Suppressor macrophage treated with lipopolysaccharide for 4 hours (primary cell): ENCODE data around the gene PEX14.
"Not testable (repeated sequence)": the region's sequence is repeated elsewhere in the genome, so short reads cannot be mapped to it uniquely, and the experiment has no call there.

Source experiments
- DNase-seq: peaks from one replicate; pipeline ENCODE4 v3.0.0-alpha.2; 2020

PEX14 gene

DNA sequence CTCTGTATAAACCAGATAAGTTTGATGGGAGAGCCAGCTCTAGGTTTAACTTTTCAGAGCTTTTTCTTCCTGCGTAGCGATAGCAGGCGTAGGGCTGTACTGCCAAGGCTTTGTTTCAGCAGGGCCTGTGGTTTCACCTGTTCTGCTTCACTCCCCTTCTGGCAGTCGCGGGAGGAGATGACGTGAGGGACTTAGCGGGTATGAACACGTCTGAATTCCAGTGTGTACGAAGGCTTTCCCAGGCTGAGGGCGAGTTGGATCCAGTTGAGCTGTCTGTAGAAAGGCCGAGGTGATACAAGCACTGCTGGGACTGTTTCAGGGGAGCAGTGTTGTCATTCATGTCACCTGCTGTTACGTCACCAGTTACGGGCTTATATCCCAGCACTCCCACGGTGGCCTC lies 21.2 kb downstream of the PEX14 start:
- DNase-seq = no peak

DNA sequence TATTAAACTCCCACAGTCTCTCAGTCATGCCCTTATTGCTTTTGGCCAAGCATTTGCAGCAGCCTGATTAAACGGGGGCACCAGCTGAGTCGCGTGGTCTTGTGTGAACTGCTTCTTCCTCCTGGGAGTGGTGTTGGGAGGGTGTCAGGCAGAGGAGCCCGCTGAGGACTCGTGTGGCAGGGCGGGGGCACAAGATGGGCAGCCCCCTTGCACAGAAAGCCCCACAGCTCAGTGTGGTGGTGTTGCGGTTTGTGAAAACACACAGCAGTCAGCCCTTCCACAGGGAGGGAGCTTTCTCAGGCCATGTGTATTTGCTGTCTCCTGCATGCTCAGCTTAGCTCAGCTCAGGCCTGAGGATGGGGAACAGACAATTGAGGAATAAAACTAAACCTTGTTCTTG lies 22.4 kb downstream of the PEX14 start:
- no peak for DNase-seq

GRCh38 chr1:10498231-10498630 lies 23.5 kb downstream of the PEX14 start:
- no peak for DNase-seq

DNA sequence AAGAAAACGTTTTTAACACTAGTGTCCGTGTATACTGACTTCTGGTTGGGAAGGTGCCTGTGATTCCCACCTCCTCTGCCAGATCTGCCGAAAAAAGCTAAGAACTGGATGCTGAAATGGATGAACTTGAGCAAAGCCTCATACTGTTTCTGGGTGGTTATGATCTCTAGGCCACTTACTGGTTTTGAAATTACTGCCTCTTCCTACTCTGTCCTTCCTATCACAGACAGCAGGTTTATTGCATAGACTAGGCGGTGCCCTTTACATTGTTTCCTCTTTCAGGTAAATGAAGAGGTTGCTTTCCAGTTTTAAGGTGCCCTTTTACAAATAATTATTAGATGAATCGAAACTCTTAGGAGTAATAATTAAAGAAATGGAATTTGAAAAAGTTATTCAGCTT lies 27.5 kb downstream of the PEX14 start:
- no peak for DNase-seq

- no peak for DNase-seq
These were observed 29.5 kb downstream of the PEX14 start for GRCh38 chr1:10504249-10504648.

- not testable (repeated sequence) for DNase-seq
These were observed 31.4 kb downstream of the PEX14 start for GRCh38 chr1:10506046-10506676.

DNA sequence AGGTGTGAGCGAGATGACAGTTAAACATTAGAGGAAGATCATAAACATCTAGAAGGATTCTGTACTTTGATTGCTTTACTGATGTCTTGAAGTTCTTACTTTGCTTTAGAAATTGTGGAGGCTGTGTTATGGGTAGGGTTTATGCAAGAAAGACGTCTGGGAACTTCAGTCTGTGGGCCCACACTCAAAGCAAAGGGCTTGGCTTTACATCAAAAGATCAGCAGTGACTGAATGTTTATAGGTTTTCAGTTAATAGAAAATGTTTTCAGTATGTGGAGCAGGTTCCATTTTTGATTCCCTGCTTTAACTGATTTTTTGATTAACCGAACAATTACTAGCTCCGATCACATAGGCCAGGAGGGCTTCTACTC lies 31.9 kb downstream of the PEX14 start:
- no peak for DNase-seq

DNA sequence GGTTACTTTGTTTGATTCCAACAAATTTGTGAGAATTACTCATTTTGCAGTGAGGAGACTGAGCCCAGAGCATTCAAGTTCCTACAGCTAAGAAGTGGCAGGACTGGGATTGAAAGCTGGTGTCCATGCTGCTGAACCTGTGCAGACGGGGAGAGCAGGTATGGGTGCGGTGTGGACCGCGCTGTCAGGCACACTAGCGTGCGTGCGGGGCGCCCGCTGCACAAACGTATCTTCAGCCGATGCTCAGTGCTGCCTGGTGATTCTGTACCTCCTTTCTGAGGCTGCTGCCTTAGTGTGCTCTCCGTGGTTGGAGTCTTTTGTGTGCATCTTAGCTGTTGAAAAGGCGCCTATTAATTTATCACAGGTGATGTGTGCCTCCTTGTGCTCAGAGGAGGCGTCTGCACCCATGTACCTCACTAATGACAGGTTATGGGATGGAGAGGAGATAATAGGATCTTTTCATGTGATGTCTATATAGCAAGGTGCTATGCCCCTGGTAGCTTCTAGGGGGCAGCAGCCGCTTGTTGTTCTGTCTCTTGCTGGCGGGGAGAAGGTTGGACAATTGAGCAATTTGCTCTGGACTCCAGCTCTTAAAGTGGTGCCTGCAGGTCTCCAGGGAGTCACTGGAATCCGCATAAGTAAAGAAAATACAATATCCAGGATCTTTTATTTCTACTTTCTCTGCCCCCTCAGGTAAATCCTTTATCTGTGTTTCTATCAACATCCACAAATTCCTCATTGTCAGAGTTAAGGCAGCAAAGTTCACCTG lies 32.5 kb downstream of the PEX14 start:
- peak; percentile 75 for DNase-seq

DNA sequence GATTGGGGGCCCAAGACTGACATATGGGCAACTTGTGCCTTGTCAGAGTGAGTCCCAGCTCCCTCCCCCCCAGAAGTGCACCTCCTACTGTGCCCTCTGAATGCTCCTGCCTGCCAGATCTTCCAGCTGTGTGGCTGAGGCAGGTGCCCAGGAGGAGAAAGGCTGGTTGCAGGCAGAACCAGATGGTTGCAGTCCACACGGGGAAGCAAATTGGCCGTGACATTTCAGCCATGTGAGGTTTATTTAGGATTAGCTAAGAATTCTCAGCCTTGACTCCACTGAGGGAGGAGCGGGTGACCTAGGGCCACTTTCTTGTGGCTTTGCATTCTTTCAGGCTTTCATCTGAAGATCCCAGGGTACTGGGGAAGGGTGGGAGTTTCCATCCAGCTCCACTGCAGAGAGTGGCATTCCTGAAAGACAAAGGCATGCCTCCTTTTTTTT lies 33.8 kb downstream of the PEX14 start:
- no peak for DNase-seq

DNA sequence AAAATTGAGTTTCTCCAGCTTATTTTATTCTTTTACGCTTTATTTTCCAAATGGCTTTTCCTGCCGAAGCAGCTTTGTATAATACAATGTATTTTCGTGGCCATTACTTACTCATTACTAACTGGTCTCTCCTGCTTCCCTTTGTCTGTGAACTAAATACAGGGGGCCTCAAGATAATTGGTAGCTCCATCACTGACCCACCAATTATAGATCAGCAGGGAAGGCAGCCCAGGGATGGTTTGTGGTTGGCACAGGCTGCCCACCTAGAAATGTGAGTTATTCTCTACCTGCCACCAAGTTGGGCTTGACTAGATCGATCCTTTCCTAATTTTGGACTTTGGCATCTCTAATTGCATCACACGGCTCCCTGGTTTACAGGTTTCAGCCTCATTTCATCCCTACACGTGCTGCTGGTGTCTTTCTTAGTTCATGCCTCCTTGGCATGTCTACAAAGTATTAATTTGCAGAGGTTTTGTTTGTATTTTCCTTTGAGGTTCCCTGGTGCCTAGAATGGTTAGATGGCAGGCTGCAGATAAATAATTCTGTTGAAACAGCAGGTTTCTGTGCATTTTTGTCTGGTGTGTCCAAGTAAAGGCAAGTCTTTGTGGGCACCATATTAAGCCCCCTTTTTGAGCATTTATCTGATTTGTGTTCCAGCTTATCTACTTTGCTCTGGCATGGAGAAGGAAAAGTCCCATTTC lies 35.2 kb downstream of the PEX14 start:
- DNase-seq = no peak

DNA sequence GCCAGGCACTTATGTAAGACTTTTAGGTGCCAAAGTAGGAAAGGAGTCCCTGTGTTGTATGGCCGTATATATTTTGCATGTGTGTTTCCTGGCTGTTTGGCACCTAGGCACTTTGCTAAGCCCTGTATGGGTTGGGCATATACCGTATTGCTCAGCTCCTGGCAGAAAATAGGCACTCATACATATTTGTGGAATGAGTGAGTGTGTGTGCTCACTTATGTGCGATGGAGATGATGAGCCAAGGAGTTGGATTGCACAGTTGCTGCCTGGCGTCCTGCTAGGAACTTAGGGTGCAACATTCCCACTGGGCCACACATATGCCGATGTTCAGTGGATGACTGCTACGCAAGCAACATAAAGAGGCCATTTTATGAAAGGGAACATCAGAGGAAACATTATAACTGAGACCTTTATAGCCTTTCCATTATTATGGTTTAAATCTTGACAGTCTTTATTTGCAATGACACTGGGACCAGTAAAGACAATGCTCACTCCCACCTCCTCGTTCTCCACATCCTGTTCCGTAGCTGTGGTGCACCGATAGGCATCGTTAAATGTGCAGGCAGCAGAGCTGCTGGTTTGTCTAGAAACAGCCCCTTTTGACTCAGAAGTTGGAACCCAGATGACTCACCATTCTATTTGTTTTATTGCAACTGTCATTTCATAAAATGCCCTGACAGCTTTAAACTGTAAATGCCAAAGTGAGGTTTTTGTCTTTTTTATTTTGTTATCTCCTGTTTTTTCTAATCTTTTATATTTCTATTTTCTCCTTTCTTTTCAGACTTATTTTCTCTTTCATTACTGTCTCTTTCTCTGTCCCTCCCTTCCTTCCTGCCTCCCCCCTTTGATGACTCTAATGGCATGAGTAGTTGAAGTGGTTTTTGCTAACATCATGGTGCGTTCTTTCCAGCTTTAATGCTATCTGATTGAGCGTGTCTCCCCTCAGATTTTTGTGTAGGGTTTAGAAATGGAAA lies 36.1 kb downstream of the PEX14 start:
- DNase-seq = peak; percentile 69

- no peak for DNase-seq
These were observed 36.7 kb downstream of the PEX14 start for GRCh38 chr1:10511494-10511885.

DNA sequence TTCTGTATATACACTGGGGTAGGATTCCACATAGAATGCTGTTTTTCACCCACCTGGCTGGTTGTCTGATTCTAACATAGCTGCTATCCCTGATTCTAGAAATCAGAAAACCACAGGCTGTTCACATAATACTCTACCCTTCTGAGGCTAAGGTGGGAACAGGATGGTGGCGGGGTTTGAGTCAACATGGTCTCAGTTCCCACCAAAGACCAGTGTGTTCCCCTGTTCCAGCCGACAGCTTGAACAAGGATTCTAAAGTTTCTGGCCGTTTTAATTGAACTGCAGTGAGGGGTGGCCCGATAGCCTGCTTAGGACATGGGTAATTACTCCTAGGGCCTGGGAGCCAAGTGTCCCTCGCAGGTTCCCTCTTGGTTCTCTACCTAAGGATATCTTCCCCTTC lies 38.4 kb downstream of the PEX14 start:
- no peak for DNase-seq

- DNase-seq = peak; percentile 33
These were observed 39.9 kb downstream of the PEX14 start for GRCh38 chr1:10514490-10515235.

DNA sequence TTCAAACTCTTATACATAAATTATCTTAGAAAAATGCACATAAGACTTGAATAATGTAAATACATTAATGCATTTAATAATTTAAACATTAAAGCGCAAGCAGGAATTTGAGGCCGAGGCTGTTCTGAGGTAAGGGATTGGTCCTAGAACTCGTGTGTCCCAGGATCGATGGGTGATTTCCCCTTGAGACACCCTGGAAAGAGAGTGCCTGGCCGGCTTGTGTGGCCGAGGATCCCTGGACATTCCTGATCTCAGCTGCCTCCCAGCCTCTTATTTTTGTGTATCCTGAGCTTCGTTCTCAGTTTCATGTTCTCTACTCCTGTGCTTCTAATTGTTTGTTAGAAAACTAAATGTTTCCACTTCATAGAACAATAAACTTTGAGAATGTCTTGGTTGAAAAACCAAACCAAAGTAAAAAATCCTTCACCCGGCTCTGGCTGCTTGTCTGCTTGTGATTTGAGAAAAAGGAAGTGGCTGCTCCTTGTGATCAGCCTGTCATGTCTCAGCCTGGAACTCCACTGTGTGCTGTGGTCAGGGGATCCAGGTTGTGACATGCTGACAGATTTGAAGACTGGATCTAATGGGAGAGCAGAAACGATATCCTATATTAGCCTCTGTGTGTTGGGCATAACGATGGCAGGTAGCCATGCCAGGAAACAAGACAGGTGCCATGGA lies 40.7 kb downstream of the PEX14 start:
- DNase-seq = peak; percentile 80

DNA sequence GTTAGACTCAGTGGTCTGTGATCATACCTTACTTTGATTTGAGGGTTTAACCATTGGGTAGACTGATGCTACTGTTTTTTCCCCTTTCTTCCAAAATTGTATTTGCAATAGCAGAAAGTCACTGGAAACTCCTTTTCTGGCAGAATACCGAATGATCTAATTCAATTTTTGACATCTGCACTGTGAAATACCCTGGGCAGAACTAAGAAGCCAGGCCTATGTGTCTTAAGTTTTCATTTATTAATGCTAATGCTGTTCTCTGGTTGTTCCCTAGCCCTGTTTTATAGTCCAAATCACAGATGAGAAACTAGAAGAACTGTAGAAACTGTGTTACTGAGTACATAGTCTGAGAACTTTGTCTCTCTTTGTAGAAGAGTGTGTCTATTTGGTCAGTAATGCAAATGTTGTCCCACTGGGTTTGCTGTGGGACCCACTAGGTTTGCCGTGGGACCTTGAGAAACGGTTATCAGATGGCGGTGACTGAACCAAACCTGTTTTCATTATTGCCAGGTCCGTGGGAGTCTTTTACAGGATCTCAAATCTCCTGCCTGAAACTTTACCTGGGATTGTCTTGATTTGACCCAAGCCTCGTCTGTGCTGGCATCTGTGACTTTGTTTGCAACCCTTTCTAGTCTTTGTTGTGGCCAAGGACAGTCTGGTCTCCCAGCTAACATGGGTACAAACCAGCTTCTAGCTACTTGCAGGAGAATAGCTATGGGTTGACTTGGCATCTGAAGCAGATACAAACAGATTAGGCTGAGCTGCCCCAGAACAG lies 41.4 kb downstream of the PEX14 start:
- DNase-seq = no peak

DNA sequence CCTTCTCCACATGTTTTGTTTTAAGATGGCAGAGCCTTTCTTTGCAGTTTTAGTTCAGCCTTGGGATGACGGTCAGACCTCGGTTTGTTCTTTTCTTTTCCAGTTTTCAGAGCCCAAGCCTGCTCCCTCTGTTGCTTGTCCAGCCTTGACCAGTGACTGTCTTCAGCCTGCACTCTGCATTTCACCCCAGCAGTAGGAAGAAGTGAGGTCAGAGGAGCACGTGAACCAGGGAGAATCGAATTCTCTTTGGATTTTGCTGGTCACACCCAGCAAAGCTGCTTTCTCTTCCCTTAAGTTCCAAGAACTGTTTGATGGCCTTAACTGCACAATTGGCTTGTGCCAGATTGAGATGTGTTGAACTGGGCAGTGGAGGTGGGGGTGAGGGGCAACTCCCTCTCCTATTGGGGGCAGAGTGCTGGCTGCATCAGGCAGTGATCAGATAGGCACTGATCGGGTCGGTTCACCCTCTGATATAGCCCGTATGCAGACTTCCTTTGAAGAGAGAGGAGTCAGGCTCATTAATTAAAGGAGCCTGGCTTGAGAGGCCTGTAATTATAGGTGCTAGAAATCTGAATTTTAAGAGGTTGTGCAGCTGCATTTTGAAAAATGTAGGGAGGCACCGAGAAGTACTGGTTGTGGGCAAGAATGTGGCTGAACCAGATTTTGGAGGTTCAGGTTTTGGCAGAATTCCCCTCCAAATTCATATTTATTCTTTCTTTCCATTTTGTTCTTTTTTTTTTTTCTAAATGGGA lies 42.4 kb downstream of the PEX14 start:
- no peak for DNase-seq

DNA sequence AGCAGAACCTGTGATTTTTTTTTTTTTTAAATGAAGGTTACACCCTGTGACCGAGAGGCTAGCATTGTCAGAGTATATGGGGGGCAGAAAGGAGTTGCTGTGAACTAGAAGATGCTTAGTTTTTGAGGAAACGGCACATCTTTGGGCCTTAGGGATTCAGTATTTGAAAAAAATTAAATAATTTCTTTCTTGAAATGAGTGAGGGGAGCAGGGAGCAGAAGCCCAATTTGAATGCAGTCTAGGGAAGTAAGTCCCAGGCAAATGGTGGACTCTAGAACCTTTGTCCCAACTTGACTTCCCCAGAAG lies 42.9 kb downstream of the PEX14 start:
- DNase-seq = no peak

DNA sequence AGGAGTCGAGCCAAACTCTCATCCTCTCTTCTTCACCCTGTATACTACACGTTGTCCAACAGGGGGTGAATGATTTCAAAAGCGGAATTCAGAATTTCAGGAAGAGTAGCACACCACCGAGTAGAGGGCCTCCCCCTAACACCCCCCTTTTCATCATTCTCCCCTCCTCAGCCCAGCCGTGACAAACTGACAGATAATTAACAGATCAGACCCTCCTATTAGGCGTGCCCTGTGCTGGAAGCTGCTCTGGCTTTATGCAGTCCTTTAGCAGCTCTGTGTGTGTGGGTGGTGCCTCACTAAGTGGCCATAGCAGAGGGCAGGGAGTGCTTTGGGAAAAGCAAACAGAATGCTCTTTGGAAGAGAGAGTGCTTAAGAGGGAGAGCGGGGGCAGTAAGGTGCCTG lies 44.3 kb downstream of the PEX14 start:
- no peak for DNase-seq

DNA sequence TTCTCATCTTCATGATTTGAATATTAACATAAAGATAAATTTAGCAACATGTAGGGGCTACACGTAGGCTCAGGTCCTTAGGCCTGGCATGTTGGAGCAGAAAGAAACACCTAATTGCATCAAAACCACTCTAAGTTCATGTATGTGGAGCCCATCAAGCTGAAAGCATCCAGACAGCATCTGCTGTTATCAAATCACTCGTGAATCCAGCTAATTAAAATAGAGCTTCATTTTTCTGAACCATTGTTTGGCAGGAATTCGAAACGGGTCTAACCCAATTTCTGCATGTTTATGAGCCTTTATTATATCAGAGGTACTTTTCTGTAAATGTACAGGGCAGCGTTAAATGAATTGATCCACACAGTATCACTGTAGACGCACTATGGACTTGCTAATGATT lies 45.7 kb downstream of the PEX14 start:
- no peak for DNase-seq
